ENCODE measurements around the gene TMEM238.

Gene TMEM238

GRCh38 chr19:55387736-55388497 lies 3.8 kb upstream of the TMEM238 start:
- Histone ChIP-seq H3K27ac (ENCODE audit: low read length) (no peak overlapping the region), H3K9me3 (ENCODE audit: control insufficient read depth in 2 of 2, low read length in 2 of 2) (no peaks in the 10 kb centered on the region), H3K4me1 (ENCODE audit: control insufficient read depth, insufficient read depth, low read length) (peaks cover 61% of the 10 kb centered on the region), H3K4me3 (ENCODE audit: low read length in 2 of 2) (peak overlapping the region; percentile 99), H3K36me3 (ENCODE audit: control insufficient read depth in 2 of 2, insufficient read depth in 2 of 2, low read length in 2 of 2) (peaks cover 16 to 34% of the 10 kb centered on the region in 2 donors), H3K9ac (ENCODE audit: low read length in 2 of 2) (peak overlapping the region; percentile 96 to 98), H3K27me3 (ENCODE audit: control insufficient read depth in 1 of 2, insufficient read depth in 2 of 2, low read length in 2 of 2) (no peaks in the 10 kb centered on the region)

GRCh38 chr19:55386493-55386971 lies 2.4 kb upstream of the TMEM238 start:
- H3K36me3 ChIP-seq (ENCODE audit: control insufficient read depth in 2 of 2, insufficient read depth in 2 of 2, low read length in 2 of 2): peaks cover 16 to 34% of the 10 kb centered on the region in 2 donors
- peaks cover 64% of the 10 kb centered on the region for H3K4me1 ChIP-seq (ENCODE audit: control insufficient read depth, insufficient read depth, low read length)
- H3K9ac ChIP-seq (ENCODE audit: low read length in 2 of 2): peak overlapping the region; percentile 96 to 98
- no peaks in the 10 kb centered on the region for H3K27me3 ChIP-seq (ENCODE audit: control insufficient read depth in 1 of 2, insufficient read depth in 2 of 2, low read length in 2 of 2)
- no peaks in the 10 kb centered on the region for H3K9me3 ChIP-seq (ENCODE audit: control insufficient read depth in 2 of 2, low read length in 2 of 2)
- peak overlapping the region; percentile 94 for H3K27ac ChIP-seq (ENCODE audit: low read length)
- H3K4me3 ChIP-seq (ENCODE audit: low read length in 2 of 2): peak overlapping the region; percentile 99

- no peaks in the 10 kb centered on the region for H3K9me3 ChIP-seq (ENCODE audit: control insufficient read depth in 2 of 2, low read length in 2 of 2)
- H3K4me3 ChIP-seq (ENCODE audit: low read length in 2 of 2): peak within 1 kb of the TSS; percentile 99
- peaks cover 16 to 31% of the 10 kb centered on the region in 2 donors for H3K36me3 ChIP-seq (ENCODE audit: control insufficient read depth in 2 of 2, insufficient read depth in 2 of 2, low read length in 2 of 2)
- H3K27ac ChIP-seq (ENCODE audit: low read length): peak within 1 kb of the TSS; percentile 94
- no peaks in the 10 kb centered on the region for H3K27me3 ChIP-seq (ENCODE audit: control insufficient read depth in 1 of 2, insufficient read depth in 2 of 2, low read length in 2 of 2)
- peaks cover 59% of the 10 kb centered on the region for H3K4me1 ChIP-seq (ENCODE audit: control insufficient read depth, insufficient read depth, low read length)
- H3K9ac ChIP-seq (ENCODE audit: low read length in 2 of 2): peak within 1 kb of the TSS; percentile 96 to 98
These were observed 1.8 kb upstream of the TMEM238 start, which contains the start of gene RPL28 for GRCh38 chr19:55385724-55386492. Gene RPL28, plus strand, starts transcription at chr19:55385932. Its CDS starts 426 bp downstream, at chr19:55386358.

GRCh38 chr19:55384920-55385723 lies 1.0 kb upstream of the TMEM238 start:
- H3K27ac ChIP-seq (ENCODE audit: low read length): peak overlapping the region; percentile 94
- peaks cover 16 to 27% of the 10 kb centered on the region in 2 donors for H3K36me3 ChIP-seq (ENCODE audit: control insufficient read depth in 2 of 2, insufficient read depth in 2 of 2, low read length in 2 of 2)
- no peaks in the 10 kb centered on the region for H3K27me3 ChIP-seq (ENCODE audit: control insufficient read depth in 1 of 2, insufficient read depth in 2 of 2, low read length in 2 of 2)
- H3K9ac ChIP-seq (ENCODE audit: low read length in 2 of 2): peak overlapping the region; percentile 94 to 98
- H3K4me1 ChIP-seq (ENCODE audit: control insufficient read depth, insufficient read depth, low read length): peaks cover 55% of the 10 kb centered on the region
- H3K4me3 ChIP-seq (ENCODE audit: low read length in 2 of 2): peak overlapping the region; percentile 81 to 99
- no peaks in the 10 kb centered on the region for H3K9me3 ChIP-seq (ENCODE audit: control insufficient read depth in 2 of 2, low read length in 2 of 2)

- Histone ChIP-seq H3K4me3 (ENCODE audit: low read length in 2 of 2) (peak overlapping the region in 1 of 2 donors; percentile 99), H3K9me3 (ENCODE audit: control insufficient read depth in 2 of 2, low read length in 2 of 2) (no peaks in the 10 kb centered on the region), H3K4me1 (ENCODE audit: control insufficient read depth, insufficient read depth, low read length) (peaks cover 47% of the 10 kb centered on the region), H3K9ac (ENCODE audit: low read length in 2 of 2) (peak overlapping the region; percentile 68 to 73), H3K36me3 (ENCODE audit: control insufficient read depth in 2 of 2, insufficient read depth in 2 of 2, low read length in 2 of 2) (peaks cover 12 to 16% of the 10 kb centered on the region in 2 donors), H3K27me3 (ENCODE audit: control insufficient read depth in 1 of 2, insufficient read depth in 2 of 2, low read length in 2 of 2) (no peaks in the 10 kb centered on the region), H3K27ac (ENCODE audit: low read length) (peak overlapping the region; percentile 46)
These were observed 587 bp downstream of the TMEM238 start for GRCh38 chr19:55383279-55384130.

GRCh38 chr19:55382522-55383054 lies 1.5 kb downstream of the TMEM238 start:
- peaks cover 4 to 7% of the 10 kb centered on the region in 2 donors for H3K36me3 ChIP-seq (ENCODE audit: control insufficient read depth in 2 of 2, insufficient read depth in 2 of 2, low read length in 2 of 2)
- H3K4me1 ChIP-seq (ENCODE audit: control insufficient read depth, insufficient read depth, low read length): peaks cover 38% of the 10 kb centered on the region
- no peaks in the 10 kb centered on the region for H3K9me3 ChIP-seq (ENCODE audit: control insufficient read depth in 2 of 2, low read length in 2 of 2)
- H3K9ac ChIP-seq (ENCODE audit: low read length in 2 of 2): no peak overlapping the region
- H3K27ac ChIP-seq (ENCODE audit: low read length): no peak overlapping the region
- H3K4me3 ChIP-seq (ENCODE audit: low read length in 2 of 2): no peak overlapping the region
- peaks cover under 1 to 4% of the 10 kb centered on the region in 2 donors for H3K27me3 ChIP-seq (ENCODE audit: control insufficient read depth in 1 of 2, insufficient read depth in 2 of 2, low read length in 2 of 2)

- Histone ChIP-seq H3K9ac (ENCODE audit: low read length in 2 of 2) (no peak overlapping the region), H3K4me3 (ENCODE audit: low read length in 2 of 2) (no peak overlapping the region), H3K4me1 (ENCODE audit: control insufficient read depth, insufficient read depth, low read length) (peaks cover 32% of the 10 kb centered on the region), H3K9me3 (ENCODE audit: control insufficient read depth in 2 of 2, low read length in 2 of 2) (no peaks in the 10 kb centered on the region), H3K27ac (ENCODE audit: low read length) (no peak overlapping the region), H3K36me3 (ENCODE audit: control insufficient read depth in 2 of 2, insufficient read depth in 2 of 2, low read length in 2 of 2) (peaks cover 0 to 2% of the 10 kb centered on the region in 2 donors), H3K27me3 (ENCODE audit: control insufficient read depth in 1 of 2, insufficient read depth in 2 of 2, low read length in 2 of 2) (peaks cover 4 to 5% of the 10 kb centered on the region in 2 donors)
These were observed 2.1 kb downstream of the TMEM238 start for GRCh38 chr19:55382013-55382412.

- Histone ChIP-seq H3K4me3 (ENCODE audit: low read length in 2 of 2) (no peak overlapping the region), H3K9ac (ENCODE audit: low read length in 2 of 2) (no peak overlapping the region), H3K4me1 (ENCODE audit: control insufficient read depth, insufficient read depth, low read length) (peaks cover 13% of the 10 kb centered on the region), H3K27ac (ENCODE audit: low read length) (no peak overlapping the region), H3K27me3 (ENCODE audit: control insufficient read depth in 1 of 2, insufficient read depth in 2 of 2, low read length in 2 of 2) (peaks cover 17 to 29% of the 10 kb centered on the region in 2 donors), H3K9me3 (ENCODE audit: control insufficient read depth in 2 of 2, low read length in 2 of 2) (no peaks in the 10 kb centered on the region), H3K36me3 (ENCODE audit: control insufficient read depth in 2 of 2, insufficient read depth in 2 of 2, low read length in 2 of 2) (no peaks in the 10 kb centered on the region)
These were observed 4.9 kb downstream of the TMEM238 start for GRCh38 chr19:55379174-55379573.

GRCh38 chr19:55377356-55378131 lies 6.5 kb downstream of the TMEM238 start:
- Histone ChIP-seq H3K9me3 (ENCODE audit: control insufficient read depth in 2 of 2, low read length in 2 of 2) (no peaks in the 10 kb centered on the region), H3K36me3 (ENCODE audit: control insufficient read depth in 2 of 2, insufficient read depth in 2 of 2, low read length in 2 of 2) (no peaks in the 10 kb centered on the region), H3K9ac (ENCODE audit: low read length in 2 of 2) (no peak overlapping the region), H3K27me3 (ENCODE audit: control insufficient read depth in 1 of 2, insufficient read depth in 2 of 2, low read length in 2 of 2) (peaks cover 23 to 40% of the 10 kb centered on the region in 2 donors), H3K4me1 (ENCODE audit: control insufficient read depth, insufficient read depth, low read length) (no peaks in the 10 kb centered on the region), H3K4me3 (ENCODE audit: low read length in 2 of 2) (no peak overlapping the region), H3K27ac (ENCODE audit: low read length) (no peak overlapping the region)
